ENCODE measurements around the gene SOD1. TPM values are rescaled to one million over a fixed set of nuclear protein-coding genes. Genes with fewer than 3 reads are reported as not detected.

The SOD1 gene
- polyA plus RNA-seq, 1 donor from 2014 or later = 449 TPM

DNA sequence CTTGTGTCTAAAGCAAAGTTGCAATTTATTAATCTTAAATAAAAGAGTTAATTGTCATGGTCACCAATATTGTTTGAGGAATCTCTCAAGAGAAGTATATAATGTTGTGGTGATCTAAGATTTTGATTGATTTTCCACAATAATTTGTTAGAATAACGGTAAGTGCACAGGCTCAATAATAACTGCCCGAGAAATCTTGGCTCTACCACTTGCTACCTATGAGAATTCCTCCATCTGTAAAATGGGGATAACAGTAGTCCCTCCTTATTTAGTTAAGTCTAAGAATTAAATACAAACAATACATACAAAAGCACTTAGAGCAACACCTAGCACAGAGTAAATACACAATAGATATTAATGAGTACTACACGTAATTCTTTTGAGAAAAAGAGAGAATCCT lies 53.6 kb downstream of the SOD1 start:
- no peaks in the 10 kb centered on the region for H3F3A ChIP-seq (ENCODE audit: insufficient read depth, low read length, poor library complexity, severe bottlenecking)
- no peak overlapping the region for H3K27ac ChIP-seq (ENCODE audit: low read length)
- H3K9ac ChIP-seq (ENCODE audit: low read length) = no peak overlapping the region
- TF ChIP-seq MXI1 (conservative IDR thresholded peaks at IDR 0.05; ENCODE audit: poor library complexity, severe bottlenecking) (no peak), CTCF (IDR thresholded peaks at IDR 0.05; ENCODE audit: poor library complexity, severe bottlenecking) (no peak), TAF1 (IDR thresholded peaks at IDR 0.05; ENCODE audit: low read depth) (no peak), REST (IDR thresholded peaks at IDR 0.05; ENCODE audit: borderline replicate concordance) (no peak), POLR2AphosphoS5 (IDR thresholded peaks at IDR 0.05) (no peak), RAD21 (conservative IDR thresholded peaks at IDR 0.05) (no peak), EP300 (conservative IDR thresholded peaks at IDR 0.05; ENCODE audit: poor library complexity, severe bottlenecking) (no peak), SMC3 (conservative IDR thresholded peaks at IDR 0.05; ENCODE audit: poor library complexity) (no peak), EZH2 (IDR thresholded peaks at IDR 0.05; ENCODE audit: borderline replicate concordance, insufficient read depth, low read length, poor library complexity, severe bottlenecking) (no peak)
- H3K27me3 ChIP-seq (ENCODE audit: insufficient read depth, low read depth, low read length) = no peaks in the 10 kb centered on the region
- H4K20me1 ChIP-seq (ENCODE audit: insufficient read depth) = no peaks in the 10 kb centered on the region
- H3K4me3 ChIP-seq (ENCODE audit: low read length) = no peak overlapping the region
- no peaks in the 10 kb centered on the region for H3K9me2 ChIP-seq (ENCODE audit: insufficient read depth, low read length)
- H3K4me2 ChIP-seq (ENCODE audit: low read length) = no peak overlapping the region
- no peaks in the 10 kb centered on the region for H3K9me3 ChIP-seq (ENCODE audit: low read length)
- no peak overlapping the region for H2AFZ ChIP-seq (ENCODE audit: low read depth, low read length)
- H3K36me3 ChIP-seq (ENCODE audit: insufficient read depth, low read length) = no peaks in the 10 kb centered on the region
- peaks cover 85% of the 10 kb centered on the region for H3K79me2 ChIP-seq (replicated peaks; ENCODE audit: insufficient read depth, low read length)

DNA sequence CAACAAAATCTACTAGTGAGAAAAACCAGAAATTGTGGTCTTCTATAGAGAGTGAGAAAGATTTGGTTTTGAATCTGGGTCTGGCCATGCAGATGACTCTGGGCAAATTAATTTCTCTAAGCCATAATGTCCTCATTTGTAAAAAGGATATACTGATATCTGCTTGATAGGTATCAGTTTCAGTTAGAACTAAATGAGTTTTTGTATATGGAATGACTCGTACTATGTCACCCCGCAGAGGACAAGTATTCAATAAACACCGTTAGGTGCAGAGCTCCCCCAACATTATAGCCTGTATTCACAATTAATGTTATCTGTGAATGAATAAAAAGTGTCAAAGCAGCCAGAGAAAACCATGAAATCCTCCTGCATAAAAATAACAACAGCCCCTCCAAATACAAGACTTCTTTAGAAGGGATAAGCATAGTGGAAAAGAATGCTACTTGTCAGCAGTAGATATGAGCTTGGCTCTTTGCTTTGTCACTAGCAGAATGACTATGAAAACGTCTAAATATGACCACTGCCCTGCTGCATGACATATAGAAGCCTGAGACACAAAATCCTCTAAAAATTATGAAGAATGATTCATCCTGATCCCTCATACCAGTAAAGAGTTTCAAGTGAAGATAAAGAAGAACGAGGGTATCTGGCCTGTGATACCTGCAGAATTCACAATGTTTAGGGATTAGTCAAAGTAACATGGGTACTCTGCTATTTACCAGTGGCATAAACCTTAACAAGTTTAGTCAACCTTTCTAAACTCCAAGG lies 54.7 kb downstream of the SOD1 start:
- Histone ChIP-seq H3K27ac (ENCODE audit: low read length) (no peak overlapping the region), H3K9me3 (ENCODE audit: low read length) (no peaks in the 10 kb centered on the region), H2AFZ (ENCODE audit: low read depth, low read length) (no peak overlapping the region), H3F3A (ENCODE audit: insufficient read depth, low read length, poor library complexity, severe bottlenecking) (no peaks in the 10 kb centered on the region), H3K4me2 (ENCODE audit: low read length) (no peak overlapping the region), H3K36me3 (ENCODE audit: insufficient read depth, low read length) (no peaks in the 10 kb centered on the region), H3K79me2 (replicated peaks; ENCODE audit: insufficient read depth, low read length) (peaks cover 85% of the 10 kb centered on the region), H3K4me3 (ENCODE audit: low read length) (no peak overlapping the region), H3K27me3 (ENCODE audit: insufficient read depth, low read depth, low read length) (no peaks in the 10 kb centered on the region), H3K9ac (ENCODE audit: low read length) (no peak overlapping the region), H3K9me2 (ENCODE audit: insufficient read depth, low read length) (no peaks in the 10 kb centered on the region), H4K20me1 (ENCODE audit: insufficient read depth) (no peaks in the 10 kb centered on the region)
- no peak for TF ChIP-seq TAF1 (IDR thresholded peaks at IDR 0.05; ENCODE audit: low read depth)
- no peak for TF ChIP-seq SMC3 (conservative IDR thresholded peaks at IDR 0.05; ENCODE audit: poor library complexity)
- no peak for TF ChIP-seq EZH2 (IDR thresholded peaks at IDR 0.05; ENCODE audit: borderline replicate concordance, insufficient read depth, low read length, poor library complexity, severe bottlenecking)
- TF ChIP-seq EP300 (conservative IDR thresholded peaks at IDR 0.05; ENCODE audit: poor library complexity, severe bottlenecking) = no peak
- TF ChIP-seq MXI1 (conservative IDR thresholded peaks at IDR 0.05; ENCODE audit: poor library complexity, severe bottlenecking) = no peak
- no peak for TF ChIP-seq CTCF (IDR thresholded peaks at IDR 0.05; ENCODE audit: poor library complexity, severe bottlenecking)
- TF ChIP-seq REST (IDR thresholded peaks at IDR 0.05; ENCODE audit: borderline replicate concordance) = no peak
